Spleen (tissue), 7 donors: Measurements from ENCODE around the gene MEX3D.

Experiments
- POLR2A ChIP-seq, 3 donors: fragments of 450-650 bp; IDR thresholded peaks; one replicate each; pipeline ENCODE4 v1.5.1; 2017; ENCODE audit warnings: antibody characterized with exemption in 3 of 3, mild to moderate bottlenecking in 1 of 3
- TF ChIP-seq, protein P1 (sequence below), 11 experiments: fragments of 200-600 bp in 7 of 11; fragments of 450-650 bp in 4 of 11; sonication (generic) in 4 of 11; IDR thresholded peaks in 8 of 11; conservative IDR thresholded peaks in 3 of 11; 1 replicate in 7 of 11; 2 replicates in 4 of 11; pipeline versions ENCODE4 v1.4.0 to v1.8.0; 2016 to 2021; ENCODE audit warnings: antibody characterized with exemption in 11 of 11, inconsistent platforms in 4 of 11, mild to moderate bottlenecking in 1 of 11
- donor health status: DM: no; HTN: no; CAD: no; lungs with moderate emphysema.
- donor health status: DM: no; HTN: no; CAD: no.
- donor health status: DM: no; HTN: no; CAD: no.

DNA sequence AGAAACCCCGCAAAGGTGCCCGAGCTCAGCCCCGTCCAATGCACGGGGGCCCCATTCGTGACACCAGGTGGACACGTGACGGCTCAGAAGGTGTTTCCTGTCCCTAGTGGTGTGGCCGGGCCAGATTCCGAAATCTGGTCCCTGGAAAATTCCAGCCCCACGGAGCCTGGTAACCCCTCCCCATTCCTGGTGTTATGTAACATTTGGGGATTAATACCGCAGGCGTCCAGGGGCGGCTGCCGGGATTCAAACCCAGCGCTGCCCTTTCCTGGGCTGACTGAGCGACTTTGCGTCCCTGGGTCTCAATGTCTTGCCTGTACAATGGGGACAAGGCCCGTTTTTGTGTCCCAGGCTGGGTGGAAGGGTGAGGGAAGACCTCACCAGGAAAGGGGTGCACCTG is 45.3 kb downstream of the MEX3D start:
- TF ChIP-seq, protein P1, sequence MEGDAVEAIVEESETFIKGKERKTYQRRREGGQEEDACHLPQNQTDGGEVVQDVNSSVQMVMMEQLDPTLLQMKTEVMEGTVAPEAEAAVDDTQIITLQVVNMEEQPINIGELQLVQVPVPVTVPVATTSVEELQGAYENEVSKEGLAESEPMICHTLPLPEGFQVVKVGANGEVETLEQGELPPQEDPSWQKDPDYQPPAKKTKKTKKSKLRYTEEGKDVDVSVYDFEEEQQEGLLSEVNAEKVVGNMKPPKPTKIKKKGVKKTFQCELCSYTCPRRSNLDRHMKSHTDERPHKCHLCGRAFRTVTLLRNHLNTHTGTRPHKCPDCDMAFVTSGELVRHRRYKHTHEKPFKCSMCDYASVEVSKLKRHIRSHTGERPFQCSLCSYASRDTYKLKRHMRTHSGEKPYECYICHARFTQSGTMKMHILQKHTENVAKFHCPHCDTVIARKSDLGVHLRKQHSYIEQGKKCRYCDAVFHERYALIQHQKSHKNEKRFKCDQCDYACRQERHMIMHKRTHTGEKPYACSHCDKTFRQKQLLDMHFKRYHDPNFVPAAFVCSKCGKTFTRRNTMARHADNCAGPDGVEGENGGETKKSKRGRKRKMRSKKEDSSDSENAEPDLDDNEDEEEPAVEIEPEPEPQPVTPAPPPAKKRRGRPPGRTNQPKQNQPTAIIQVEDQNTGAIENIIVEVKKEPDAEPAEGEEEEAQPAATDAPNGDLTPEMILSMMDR (IDR thresholded peaks at IDR 0.05 in 8 of 11, conservative IDR thresholded peaks at IDR 0.05 in 3 of 11), result no peak
- no peak for TF ChIP-seq POLR2A (IDR thresholded peaks at IDR 0.05)
